HEK293 (cell line): ENCODE results near the gene CYP2R1.

Source experiments
- BCL11A ChIP-seq: fragments of 450-650 bp; formaldehyde crosslinking; IDR thresholded peaks from 2 replicates; pipeline ENCODE4 v1.5.1; 2016; ENCODE audit warnings: low read depth, missing biosample characterization, missing genetic modification characterization
- KLF1 ChIP-seq: fragments of 450-650 bp; formaldehyde crosslinking; IDR thresholded peaks from 2 replicates; pipeline ENCODE4 v1.5.1; 2016; ENCODE audit warnings: missing biosample characterization, missing genetic modification characterization
- MYNN ChIP-seq: fragments of 450-650 bp; formaldehyde crosslinking; IDR thresholded peaks from 2 replicates; pipeline ENCODE4 v1.5.1; 2016; ENCODE audit warnings: missing biosample characterization, missing genetic modification characterization, borderline replicate concordance
- SETDB1 ChIP-seq: IDR thresholded peaks from one replicate; pipeline ENCODE4 v1.6.1; 2017; ENCODE audit warnings: mild to moderate bottlenecking, low read length, moderate library complexity, mixed read lengths; ENCODE audit not compliant: insufficient read length
- ZNF157 ChIP-seq: fragments of 450-650 bp; formaldehyde crosslinking; IDR thresholded peaks from 2 replicates; pipeline ENCODE4 v1.5.1; 2016; ENCODE audit warnings: missing biosample characterization, missing genetic modification characterization
- ZNF292 ChIP-seq: fragments of 450-650 bp; formaldehyde crosslinking; IDR thresholded peaks from 2 replicates; pipeline ENCODE4 v1.5.1; 2016; ENCODE audit warnings: low read depth, missing biosample characterization, missing genetic modification characterization, borderline replicate concordance
- ZNF302 ChIP-seq: fragments of 450-650 bp; formaldehyde crosslinking; IDR thresholded peaks from 2 replicates; pipeline ENCODE4 v1.5.1; 2016; ENCODE audit warnings: missing biosample characterization, missing genetic modification characterization, low read depth
- ZNF621 ChIP-seq: fragments of 450-650 bp; formaldehyde crosslinking; IDR thresholded peaks from 2 replicates; pipeline ENCODE4 v1.5.1; 2017; ENCODE audit warnings: missing biosample characterization, missing genetic modification characterization
- ZNF843 ChIP-seq: fragments of 450-650 bp; formaldehyde crosslinking; IDR thresholded peaks from 2 replicates; pipeline ENCODE4 v1.5.1; 2016; ENCODE audit warnings: missing biosample characterization, missing genetic modification characterization
- TF ChIP-seq, protein P1 (sequence below): fragments of 450-650 bp; formaldehyde crosslinking; IDR thresholded peaks from 2 replicates; pipeline ENCODE4 v1.5.1; 2016; ENCODE audit warnings: missing biosample characterization, missing genetic modification characterization
- TF ChIP-seq, protein P2 (sequence below): fragments of 450-650 bp; formaldehyde crosslinking; IDR thresholded peaks from 2 replicates; pipeline ENCODE4 v1.5.1; 2016; ENCODE audit warnings: missing biosample characterization, missing genetic modification characterization, borderline replicate concordance

DNA sequence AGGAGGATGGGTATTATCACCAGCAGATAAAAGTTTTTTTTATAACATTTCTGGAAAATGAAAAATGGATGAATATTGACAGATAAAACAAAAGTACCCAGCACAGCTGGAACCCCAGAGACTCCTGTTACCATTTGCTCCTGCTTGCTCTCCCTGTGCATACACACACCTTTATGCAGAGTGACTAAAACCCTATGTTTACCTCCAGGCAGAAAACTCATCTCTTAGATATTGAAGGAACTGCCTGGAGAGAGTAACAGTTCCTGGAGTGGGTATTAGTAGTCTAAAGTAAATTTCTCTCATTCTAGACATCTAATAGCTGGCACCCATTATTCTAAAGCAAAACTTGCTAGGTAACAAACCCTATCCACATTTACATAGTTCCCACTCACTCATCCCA is 38.0 kb downstream of the CYP2R1 start:
- TF ChIP-seq KLF1 (no peak), ZNF302 (tag by site-specific recombination) (no peak), ZNF621 (no peak), SETDB1 (no peak), ZNF157 (tag by site-specific recombination) (no peak), MYNN (tag by site-specific recombination) (no peak), BCL11A (no peak), ZNF292 (no peak), ZNF843 (no peak)
- TF ChIP-seq, protein P1, sequence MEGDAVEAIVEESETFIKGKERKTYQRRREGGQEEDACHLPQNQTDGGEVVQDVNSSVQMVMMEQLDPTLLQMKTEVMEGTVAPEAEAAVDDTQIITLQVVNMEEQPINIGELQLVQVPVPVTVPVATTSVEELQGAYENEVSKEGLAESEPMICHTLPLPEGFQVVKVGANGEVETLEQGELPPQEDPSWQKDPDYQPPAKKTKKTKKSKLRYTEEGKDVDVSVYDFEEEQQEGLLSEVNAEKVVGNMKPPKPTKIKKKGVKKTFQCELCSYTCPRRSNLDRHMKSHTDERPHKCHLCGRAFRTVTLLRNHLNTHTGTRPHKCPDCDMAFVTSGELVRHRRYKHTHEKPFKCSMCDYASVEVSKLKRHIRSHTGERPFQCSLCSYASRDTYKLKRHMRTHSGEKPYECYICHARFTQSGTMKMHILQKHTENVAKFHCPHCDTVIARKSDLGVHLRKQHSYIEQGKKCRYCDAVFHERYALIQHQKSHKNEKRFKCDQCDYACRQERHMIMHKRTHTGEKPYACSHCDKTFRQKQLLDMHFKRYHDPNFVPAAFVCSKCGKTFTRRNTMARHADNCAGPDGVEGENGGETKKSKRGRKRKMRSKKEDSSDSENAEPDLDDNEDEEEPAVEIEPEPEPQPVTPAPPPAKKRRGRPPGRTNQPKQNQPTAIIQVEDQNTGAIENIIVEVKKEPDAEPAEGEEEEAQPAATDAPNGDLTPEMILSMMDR (tag by site-specific recombination), result no peak
- TF ChIP-seq, protein P2, sequence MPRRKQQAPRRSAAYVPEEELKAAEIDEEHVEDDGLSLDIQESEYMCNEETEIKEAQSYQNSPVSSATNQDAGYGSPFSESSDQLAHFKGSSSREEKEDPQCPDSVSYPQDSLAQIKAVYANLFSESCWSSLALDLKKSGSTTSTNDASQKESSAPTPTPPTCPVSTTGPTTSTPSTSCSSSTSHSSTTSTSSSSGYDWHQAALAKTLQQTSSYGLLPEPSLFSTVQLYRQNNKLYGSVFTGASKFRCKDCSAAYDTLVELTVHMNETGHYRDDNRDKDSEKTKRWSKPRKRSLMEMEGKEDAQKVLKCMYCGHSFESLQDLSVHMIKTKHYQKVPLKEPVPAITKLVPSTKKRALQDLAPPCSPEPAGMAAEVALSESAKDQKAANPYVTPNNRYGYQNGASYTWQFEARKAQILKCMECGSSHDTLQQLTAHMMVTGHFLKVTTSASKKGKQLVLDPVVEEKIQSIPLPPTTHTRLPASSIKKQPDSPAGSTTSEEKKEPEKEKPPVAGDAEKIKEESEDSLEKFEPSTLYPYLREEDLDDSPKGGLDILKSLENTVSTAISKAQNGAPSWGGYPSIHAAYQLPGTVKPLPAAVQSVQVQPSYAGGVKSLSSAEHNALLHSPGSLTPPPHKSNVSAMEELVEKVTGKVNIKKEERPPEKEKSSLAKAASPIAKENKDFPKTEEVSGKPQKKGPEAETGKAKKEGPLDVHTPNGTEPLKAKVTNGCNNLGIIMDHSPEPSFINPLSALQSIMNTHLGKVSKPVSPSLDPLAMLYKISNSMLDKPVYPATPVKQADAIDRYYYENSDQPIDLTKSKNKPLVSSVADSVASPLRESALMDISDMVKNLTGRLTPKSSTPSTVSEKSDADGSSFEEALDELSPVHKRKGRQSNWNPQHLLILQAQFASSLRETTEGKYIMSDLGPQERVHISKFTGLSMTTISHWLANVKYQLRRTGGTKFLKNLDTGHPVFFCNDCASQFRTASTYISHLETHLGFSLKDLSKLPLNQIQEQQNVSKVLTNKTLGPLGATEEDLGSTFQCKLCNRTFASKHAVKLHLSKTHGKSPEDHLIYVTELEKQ, result no peak
